SHP77 (cell line): ENCODE measurements around the gene MLC1.

Source experiments
- DNase-seq, 2 experiments: peaks; one replicate each; lab custom pipeline; 2025; lab: John Stamatoyannopoulos, UW

Gene MLC1

GRCh38 chr22:50058061-50058905 lies 26.9 kb downstream of the MLC1 start, which contains the start of gene TTLL8:
TTLL8 (minus strand) TSS chr22:50058298.
- DNase-seq = no peak

GRCh38 chr22:50057278-50058060 lies 27.8 kb downstream of the MLC1 start:
- DNase-seq = no peak

GRCh38 chr22:50056214-50056972 lies 28.8 kb downstream of the MLC1 start:
- DNase-seq = no peak

GRCh38 chr22:50053861-50054260 lies 31.4 kb downstream of the MLC1 start:
- DNase-seq = no peak

GRCh38 chr22:50051930-50052329 lies 33.3 kb downstream of the MLC1 start:
- no peak for DNase-seq

- DNase-seq = no peak
Observed at GRCh38 chr22:50049299-50050195, 35.7 kb downstream of the MLC1 start.

- DNase-seq = no peak
Observed at GRCh38 chr22:50048836-50049235, 36.4 kb downstream of the MLC1 start.

- DNase-seq = no peak
Observed at GRCh38 chr22:50048061-50048765, 37.0 kb downstream of the MLC1 start.

GRCh38 chr22:50047346-50047745 lies 37.9 kb downstream of the MLC1 start:
- DNase-seq = no peak

GRCh38 chr22:50046481-50047245 lies 38.6 kb downstream of the MLC1 start:
- no peak for DNase-seq

GRCh38 chr22:50046019-50046415 lies 39.2 kb downstream of the MLC1 start:
- no peak for DNase-seq

- no peak for DNase-seq
Observed at GRCh38 chr22:50045211-50046018, 39.8 kb downstream of the MLC1 start.

- DNase-seq = no peak
Observed at GRCh38 chr22:50044485-50045118, 40.6 kb downstream of the MLC1 start.

GRCh38 chr22:50041361-50042065 lies 43.7 kb downstream of the MLC1 start:
- peak in 1 of 2 experiments; percentile 37 for DNase-seq

- peak in 1 of 2 experiments; percentile 41 for DNase-seq
Observed at GRCh38 chr22:50040717-50041116, 44.5 kb downstream of the MLC1 start.

- DNase-seq = no peak
Observed at GRCh38 chr22:50039669-50040443, 45.4 kb downstream of the MLC1 start.
